HepG2 (cell line): ENCODE data around the gene PRDM11. TPM values are rescaled to one million over a fixed set of nuclear protein-coding genes. Genes with fewer than 3 reads are reported as not detected.
A peak's percentile ranks its signal among the peaks of the same experiment; 100 is the strongest.

Experiments
- ATAC-seq: fragments of 200-7000 bp; cut with Tn5 transposase; 3 replicates; pipeline ENCODE4 v1.9.1; 2020; ENCODE audit warnings: mild to moderate bottlenecking, moderate library complexity
- BruUV-seq: library from RNA; stranded (reverse); fragments of 400-500 nt; replicated peaks from 2 replicates; lab custom pipeline; 2021; lab: Mats Ljungman, UMichigan
- CTCF ChIA-PET: fragments of 300-600 bp; formaldehyde crosslinking; extraction: SDS; loops from one replicate; lab custom pipeline; 2021; ENCODE audit warnings: low total read pairs, inconsistent platforms, low intra/inter-chr PET ratio; lab: Yijun Ruan, JAX
- POLR2A ChIA-PET: fragments of 350-600 bp; sonication (Branson Sonifier 250); formaldehyde crosslinking; loops from one replicate; lab custom pipeline; 2020; ENCODE audit warnings: antibody characterized with exemption, inconsistent platforms; lab: Yijun Ruan, JAX
- DNase-seq: peaks from one replicate; pipeline ENCODE4 v3.0.0-alpha.2; 2015; ENCODE audit warnings: low spot score
- FAIRE-seq: peaks from 3 replicates; lab custom pipeline; 2011; peaks lifted over from hg19 to GRCh38; lab: Jason Lieb, UNC
- H2AFZ ChIP-seq: one replicate; pipeline ENCODE4 v1.6.1; 2011; ENCODE audit warnings: low read length, inconsistent platforms
- H3K27ac ChIP-seq: fragments of 300-600 bp; 3 replicates; pipeline ENCODE4 v1.8.0; 2011; ENCODE audit warnings: mixed run types, mild to moderate bottlenecking, mixed read lengths, low read length, inconsistent platforms; ENCODE audit not compliant: insufficient read depth; ENCODE audit errors: extremely low read length
- H3K27me3 ChIP-seq, 2 experiments: fragments of 200-600 bp in 1 of 2; 2 replicates in 1 of 2; 3 replicates in 1 of 2; pipeline versions ENCODE4 v1.6.0 to v1.8.0; 2011; ENCODE audit warnings: low read length in 2 of 2, mild to moderate bottlenecking in 2 of 2, moderate library complexity in 2 of 2, inconsistent platforms in 1 of 2; ENCODE audit not compliant: insufficient read depth in 2 of 2, control insufficient read depth in 1 of 2
- H3K36me3 ChIP-seq, 2 experiments: fragments of 200-600 bp in 1 of 2; replicated peaks in 1 of 2; 2 replicates in 1 of 2; 3 replicates in 1 of 2; pipeline versions ENCODE4 v1.5.1 to v1.8.0; 2011; ENCODE audit warnings: low read length in 2 of 2, inconsistent platforms in 1 of 2; ENCODE audit not compliant: insufficient read depth in 2 of 2, control insufficient read depth in 1 of 2
- H3K4me1 ChIP-seq: 2 replicates; pipeline ENCODE4 v1.5.1; 2012; ENCODE audit warnings: low read length, inconsistent platforms; ENCODE audit not compliant: insufficient read depth
- H3K4me2 ChIP-seq: 2 replicates; pipeline ENCODE4 v1.6.0; 2011; ENCODE audit warnings: low read depth, low read length, inconsistent platforms
- H3K4me3 ChIP-seq, 3 experiments: fragments of 200-600 bp in 1 of 3; sonication (generic), shearing (Covaris generic) in 1 of 3; replicated peaks in 1 of 3; 2 replicates each; pipeline ENCODE4 v1.5.1; 2011 to 2016; ENCODE audit warnings: low read length in 3 of 3, inconsistent platforms in 2 of 3, low read depth in 2 of 3, mild to moderate bottlenecking in 2 of 3, control low read depth in 1 of 3, mixed read lengths in 1 of 3; ENCODE audit not compliant: insufficient read depth in 1 of 3
- H3K79me2 ChIP-seq: one replicate; pipeline ENCODE4 v1.6.1; 2011; ENCODE audit warnings: low read length, inconsistent platforms; ENCODE audit not compliant: insufficient read depth
- H3K9ac ChIP-seq: 2 replicates; pipeline ENCODE4 v1.6.0; 2011; ENCODE audit warnings: mild to moderate bottlenecking, low read depth, low read length, inconsistent platforms; ENCODE audit not compliant: insufficient read depth
- H3K9me3 ChIP-seq: 2 replicates; pipeline ENCODE4 v1.5.1; 2012; ENCODE audit warnings: mild to moderate bottlenecking, low read length
- H4K20me1 ChIP-seq: 2 replicates; pipeline ENCODE4 v1.6.0; 2011; ENCODE audit warnings: inconsistent platforms, mild to moderate bottlenecking, low read length, moderate library complexity; ENCODE audit not compliant: insufficient read depth
- ARNTL ChIP-seq: sonication (generic); formaldehyde crosslinking; IDR thresholded peaks from 2 replicates; pipeline ENCODE4 v1.4.0; 2020; ENCODE audit warnings: mild to moderate bottlenecking, missing genetic modification reagents
- DDIT3 ChIP-seq: sonication (generic); formaldehyde crosslinking; IDR thresholded peaks from 2 replicates; pipeline ENCODE4 v1.4.0; 2020; ENCODE audit warnings: mild to moderate bottlenecking, missing genetic modification reagents
- ETV5 ChIP-seq: IDR thresholded peaks from 2 replicates; pipeline ENCODE4 v1.6.1; 2018; ENCODE audit warnings: missing biosample characterization, missing genetic modification reagents, inconsistent platforms, borderline replicate concordance
- FOSL2 ChIP-seq: sonication (generic); formaldehyde crosslinking; IDR thresholded peaks from 2 replicates; pipeline ENCODE4 v1.4.0; 2020; ENCODE audit warnings: missing genetic modification reagents
- FOXP1 ChIP-seq, 2 experiments: fragments of 450-650 bp in 1 of 2; IDR thresholded peaks; 2 replicates each; pipeline ENCODE4 v1.6.1; 2017 to 2018; ENCODE audit warnings: antibody characterized with exemption in 1 of 2
- NR2F2 ChIP-seq: IDR thresholded peaks from 2 replicates; pipeline ENCODE4 v1.6.1; 2012; ENCODE audit warnings: low read depth, inconsistent platforms, borderline replicate concordance
- PATZ1 ChIP-seq: sonication (generic); formaldehyde crosslinking; IDR thresholded peaks from 2 replicates; pipeline ENCODE4 v1.4.0; 2020; ENCODE audit warnings: missing genetic modification reagents
- ZBTB10 ChIP-seq: sonication (generic); formaldehyde crosslinking; IDR thresholded peaks from 2 replicates; pipeline ENCODE4 v1.4.0; 2020; ENCODE audit warnings: missing genetic modification reagents, borderline replicate concordance
- ZBTB3 ChIP-seq: sonication (generic); formaldehyde crosslinking; IDR thresholded peaks from 2 replicates; pipeline ENCODE4 v1.4.0; 2020; ENCODE audit warnings: low read depth, mild to moderate bottlenecking, moderate library complexity, missing genetic modification reagents, borderline replicate concordance
- ZNF510 ChIP-seq: sonication (generic); formaldehyde crosslinking; IDR thresholded peaks from 2 replicates; pipeline ENCODE4 v1.4.0; 2020; ENCODE audit warnings: low read depth, mild to moderate bottlenecking, missing genetic modification reagents
- ZNF770 ChIP-seq: sonication (generic); formaldehyde crosslinking; IDR thresholded peaks from 2 replicates; pipeline ENCODE4 v1.5.0; 2020; ENCODE audit warnings: mild to moderate bottlenecking, missing genetic modification reagents
- ZNF775 ChIP-seq: sonication (generic); formaldehyde crosslinking; IDR thresholded peaks from 2 replicates; pipeline ENCODE4 v1.4.0; 2020; ENCODE audit warnings: missing genetic modification reagents, mild to moderate bottlenecking, moderate library complexity, borderline replicate concordance
- WGBS: methylation state at CpG from one replicate; pipeline ENCODE4 v1.1.6; 2017; ENCODE audit warnings: low lambda C conversion rate; 5-methylcytosine and 5-hydroxymethylcytosine counted together
- in situ Hi-C: cut with HindIII; loops from 2 replicates; pipeline ENCODE4 v1.10.0; 2017; ENCODE audit warnings: low pct_unique_long_range_greater_than_20kb; ENCODE audit not compliant: extremely low pct_ligation_motif_present
- intact Hi-C: fragments of 100-400 bp; cut with micrococcal nuclease; formaldehyde crosslinking; loops from one replicate; pipeline ENCODE4 v1.10.0; 2022; ENCODE audit not compliant: unreplicated experiment
- polyA plus RNA-seq, 8 experiments: library from polyadenylated mRNA; depleted of rRNA in 3 of 8; stranded (reverse) in 7 of 8; unstranded in 1 of 8; fragments of >200 nt; fragmentation: Illumina TruSeq in 4 of 8; extraction: Trizol in 4 of 8; gene quantifications; 2 replicates each; pipeline versions ENCODE4 v1.2.1 to v1.2.3, GENCODE V29; 2011 to 2016; ENCODE audit warnings: low read depth in 4 of 8, missing spikeins in 1 of 8, mixed read lengths in 1 of 8; ENCODE audit not compliant: insufficient read depth in 1 of 8
- total RNA-seq, 5 experiments: library from RNA; depleted of rRNA; stranded (reverse); fragments of >200 nt; fragmentation: Illumina TruSeq; extraction: Trizol; gene quantifications; 2 replicates each; pipeline ENCODE4 v1.2.3, GENCODE V29; 2016; ENCODE audit warnings: low read depth in 1 of 5

Gene PRDM11
- total and polyA plus RNA-seq, 2 of the 13 experiments (the other 11 are each of a cell fraction or from before 2014, with no cell fraction given): 3.4 to 4.7 TPM

GRCh38 chr11:45258982-45259530 lies 112.6 kb downstream of the PRDM11 start (continued):
- TF ChIP-seq DDIT3 (CRISPR knock-in tag) (no peak), PATZ1 (CRISPR knock-in tag) (no peak), ZNF775 (no peak), ZBTB3 (no peak), ZNF770 (CRISPR knock-in tag) (no peak), FOXP1 (IDR thresholded peaks at IDR 0.05) (no peak), FOXP1 (CRISPR knock-in tag; IDR thresholded peaks at IDR 0.05) (no peak)

GRCh38 chr11:45259592-45259991 lies 113.2 kb downstream of the PRDM11 start:
- CTCF ChIA-PET: no interaction called here
- in situ Hi-C loops: no loop called here
- no peak for FAIRE-seq
- Histone ChIP-seq H3K4me3 (no peak overlapping the region), H3K4me1 (no peaks in the 10 kb centered on the region), H3K36me3 (no peaks in the 10 kb centered on the region), H3K9ac (no peak overlapping the region), H2AFZ (no peak overlapping the region), H3K4me2 (no peak overlapping the region), H3K27ac (no peak overlapping the region), H3K9me3 (no peaks in the 10 kb centered on the region), H3K27me3 (no peaks in the 10 kb centered on the region; a peak in 1 of 5 replicates), H3K79me2 (no peaks in the 10 kb centered on the region)
- POLR2A ChIA-PET: no interaction called here
- no TSS peak for BruUV-seq
- intact Hi-C loops: no loop called here
- peak; percentile 40; the same call in 2 of the 3 replicates for ATAC-seq
- TF ChIP-seq FOSL2 (peak; percentile 78), ZBTB10 (CRISPR knock-in tag) (no peak), ARNTL (CRISPR knock-in tag) (no peak), ETV5 (CRISPR knock-in tag) (peak; percentile 23; the same call in 1 of the 2 replicates), ZNF510 (CRISPR knock-in tag) (no peak), NR2F2 (no peak)
- TF ChIP-seq, all 625 proteins: peak for 2
- no peaks in the 10 kb centered on the region for H4K20me1 ChIP-seq
- WGBS: 22% methylated on average over 3 of the region's 3 CpGs
- peak; percentile 51 for DNase-seq
